Tibial nerve (tissue), 4 donors: ENCODE results near the gene PSME2. TPM values are rescaled to one million over a fixed set of nuclear protein-coding genes. Genes with fewer than 3 reads are reported as not detected.
"Not testable (repeated sequence)": the region's sequence is repeated elsewhere in the genome, so short reads cannot be mapped to it uniquely, and the experiment has no call there.

ENCODE experiments used
- DNase-seq, 2 donors: peaks; one replicate each; pipeline ENCODE4 v3.0.0-alpha.2; 2019; ENCODE audit warnings: low spot score in 2 of 2
- H3K27ac ChIP-seq, 4 donors: fragments of 200-600 bp; sonication (generic) in 3 of 4; one replicate each; pipeline ENCODE4 v1.5.1; 2017 to 2019; ENCODE audit warnings: mild to moderate bottlenecking in 1 of 4
- H3K27me3 ChIP-seq, 2 donors: fragments of 200-600 bp; sonication (generic) in 1 of 2; one replicate each; pipeline versions ENCODE4 v1.5.1 to v1.6.0; 2017 to 2019
- H3K36me3 ChIP-seq, 3 donors: fragments of 200-600 bp; sonication (generic); one replicate each; pipeline ENCODE4 v1.5.1; 2018 to 2019
- H3K4me1 ChIP-seq, 4 donors: fragments of 200-600 bp; sonication (generic) in 3 of 4; one replicate each; pipeline ENCODE4 v1.5.1; 2017 to 2019
- H3K4me3 ChIP-seq, 4 donors: fragments of 200-600 bp; sonication (generic) in 3 of 4; one replicate each; pipeline ENCODE4 v1.5.1; 2017 to 2019; ENCODE audit warnings: mild to moderate bottlenecking in 1 of 4, moderate library complexity in 1 of 4
- H3K9me3 ChIP-seq, 4 donors: fragments of 200-600 bp; sonication (generic) in 3 of 4; one replicate each; pipeline ENCODE4 v1.5.1; 2017 to 2019
- CTCF ChIP-seq, 5 experiments: fragments of 200-600 bp in 3 of 5; fragments of 450-650 bp in 2 of 5; sonication (generic) in 3 of 5; IDR thresholded peaks; one replicate each; pipeline ENCODE4 v1.5.1; 2016 to 2019; ENCODE audit warnings: antibody characterized with exemption in 5 of 5, mild to moderate bottlenecking in 3 of 5, moderate library complexity in 2 of 5
- EP300 ChIP-seq, 2 donors: sonication (generic); formaldehyde crosslinking; IDR thresholded peaks; one replicate each; pipeline ENCODE4 v1.6.1; 2017; ENCODE audit warnings: antibody characterized with exemption in 2 of 2, mild to moderate bottlenecking in 1 of 2
- POLR2A ChIP-seq, 2 donors: fragments of 450-650 bp; IDR thresholded peaks; one replicate each; pipeline ENCODE4 v1.6.1; 2017; ENCODE audit warnings: antibody characterized with exemption in 2 of 2, mild to moderate bottlenecking in 2 of 2, moderate library complexity in 2 of 2
- WGBS, 2 donors: methylation state at CpG; one replicate each; pipeline ENCODE4 v1.1.5; 2018; 5-methylcytosine and 5-hydroxymethylcytosine counted together
- total RNA-seq, 4 donors: library from RNA; depleted of rRNA; stranded (reverse); fragments of >200 nt; gene quantifications; one replicate each; pipeline ENCODE4 v1.1.0, GENCODE V29; 2016

The PSME2 gene
- total RNA-seq, 4 donors from 2014 or later: 33.7 to 64.0 (median 51.9) TPM

- Histone ChIP-seq H3K36me3 (peaks cover 0 to 18% (median 12%) of the 10 kb centered on the region in 3 donors), H3K4me3 (peak overlapping the region; percentile 46 to 81 (median 76)), H3K27me3 (no peaks in the 10 kb centered on the region), H3K9me3 (no peaks in the 10 kb centered on the region), H3K4me1 (peaks cover 4 to 28% (median 11%) of the 10 kb centered on the region in 4 donors), H3K27ac (peak overlapping the region; percentile 99 to 100 (median 99))
- WGBS, 2 donors: 20 to 26% methylated on average over 15 of the region's 15 CpGs
- no peak for DNase-seq
- TF ChIP-seq CTCF (IDR thresholded peaks at IDR 0.05): no peak
- no peak for TF ChIP-seq POLR2A (IDR thresholded peaks at IDR 0.05)
- no peak for TF ChIP-seq EP300 (IDR thresholded peaks at IDR 0.05)
Measured at GRCh38 chr14:24113379-24113800, 33.0 kb downstream of the PSME2 start.

GRCh38 chr14:24110523-24110922 is 35.9 kb downstream of the PSME2 start:
- H3K9me3 ChIP-seq: no peaks in the 10 kb centered on the region
- H3K4me3 ChIP-seq: no peak overlapping the region
- H3K27ac ChIP-seq: no peak overlapping the region
- H3K36me3 ChIP-seq: no peaks in the 10 kb centered on the region
- H3K4me1 ChIP-seq: peaks cover 0 to 19% (median 1%) of the 10 kb centered on the region in 4 donors
- no peak for TF ChIP-seq POLR2A (IDR thresholded peaks at IDR 0.05)
- no peak for TF ChIP-seq EP300 (IDR thresholded peaks at IDR 0.05)
- TF ChIP-seq CTCF (IDR thresholded peaks at IDR 0.05): no peak
- no peak for DNase-seq
- 48 to 60% methylated on average over 1 of the region's 1 CpG for WGBS, 2 donors
- no peaks in the 10 kb centered on the region for H3K27me3 ChIP-seq

GRCh38 chr14:24110060-24110459 is 36.4 kb downstream of the PSME2 start:
- Histone ChIP-seq H3K36me3 (peaks cover 0 to 2% (median 0%) of the 10 kb centered on the region in 3 donors), H3K4me3 (no peak overlapping the region), H3K27me3 (no peaks in the 10 kb centered on the region), H3K4me1 (peaks cover 0 to 16% (median 0%) of the 10 kb centered on the region in 4 donors), H3K27ac (no peak overlapping the region), H3K9me3 (no peaks in the 10 kb centered on the region)
- TF ChIP-seq POLR2A (IDR thresholded peaks at IDR 0.05) (no peak), EP300 (IDR thresholded peaks at IDR 0.05) (no peak), CTCF (IDR thresholded peaks at IDR 0.05) (no peak)
- 85 to 89% methylated on average over 9 of the region's 9 CpGs for WGBS, 2 donors
- DNase-seq: no peak

- Histone ChIP-seq H3K4me1 (peaks cover 0 to 15% (median 0%) of the 10 kb centered on the region in 4 donors), H3K9me3 (no peaks in the 10 kb centered on the region), H3K27ac (peak overlapping the region in 3 of 4 donors; percentile 4 to 17 (median 16)), H3K4me3 (no peak overlapping the region), H3K36me3 (peaks cover 0 to 17% (median 0%) of the 10 kb centered on the region in 3 donors), H3K27me3 (no peaks in the 10 kb centered on the region)
- DNase-seq: no peak
- WGBS, 2 donors: 34 to 52% methylated on average over 5 of the region's 5 CpGs
- TF ChIP-seq POLR2A (IDR thresholded peaks at IDR 0.05) (no peak), CTCF (IDR thresholded peaks at IDR 0.05) (no peak), EP300 (IDR thresholded peaks at IDR 0.05) (no peak)
Measured at GRCh38 chr14:24108336-24108874, 38.0 kb downstream of the PSME2 start.

- WGBS, 2 donors: 87 to 89% methylated on average over 4 of the region's 4 CpGs
- Histone ChIP-seq H3K4me3 (no peak overlapping the region), H3K9me3 (no peaks in the 10 kb centered on the region), H3K4me1 (peaks cover 0 to 12% (median 0%) of the 10 kb centered on the region in 4 donors), H3K36me3 (peaks cover 0 to 29% (median 0%) of the 10 kb centered on the region in 3 donors), H3K27me3 (no peaks in the 10 kb centered on the region), H3K27ac (no peak overlapping the region)
- TF ChIP-seq EP300 (IDR thresholded peaks at IDR 0.05) (no peak), POLR2A (IDR thresholded peaks at IDR 0.05) (no peak), CTCF (IDR thresholded peaks at IDR 0.05) (no peak)
- DNase-seq: no peak
Measured at GRCh38 chr14:24106672-24107271, 39.6 kb downstream of the PSME2 start.

GRCh38 chr14:24105609-24106239 is 40.7 kb downstream of the PSME2 start:
- not testable (repeated sequence) for H3K27me3 ChIP-seq, H3K4me3 ChIP-seq, DNase-seq, H3K9me3 ChIP-seq, H3K27ac ChIP-seq
- peaks cover 0 to 12% (median 0%) of the 10 kb centered on the region in 4 donors for H3K4me1 ChIP-seq
- H3K36me3 ChIP-seq: peaks cover 0 to 39% (median 0%) of the 10 kb centered on the region in 3 donors
- 91 to 92% methylated on average over 8 of the region's 8 CpGs for WGBS, 2 donors
